Measurements from ENCODE around the gene HNRNPUL1.

Gene HNRNPUL1

DNA sequence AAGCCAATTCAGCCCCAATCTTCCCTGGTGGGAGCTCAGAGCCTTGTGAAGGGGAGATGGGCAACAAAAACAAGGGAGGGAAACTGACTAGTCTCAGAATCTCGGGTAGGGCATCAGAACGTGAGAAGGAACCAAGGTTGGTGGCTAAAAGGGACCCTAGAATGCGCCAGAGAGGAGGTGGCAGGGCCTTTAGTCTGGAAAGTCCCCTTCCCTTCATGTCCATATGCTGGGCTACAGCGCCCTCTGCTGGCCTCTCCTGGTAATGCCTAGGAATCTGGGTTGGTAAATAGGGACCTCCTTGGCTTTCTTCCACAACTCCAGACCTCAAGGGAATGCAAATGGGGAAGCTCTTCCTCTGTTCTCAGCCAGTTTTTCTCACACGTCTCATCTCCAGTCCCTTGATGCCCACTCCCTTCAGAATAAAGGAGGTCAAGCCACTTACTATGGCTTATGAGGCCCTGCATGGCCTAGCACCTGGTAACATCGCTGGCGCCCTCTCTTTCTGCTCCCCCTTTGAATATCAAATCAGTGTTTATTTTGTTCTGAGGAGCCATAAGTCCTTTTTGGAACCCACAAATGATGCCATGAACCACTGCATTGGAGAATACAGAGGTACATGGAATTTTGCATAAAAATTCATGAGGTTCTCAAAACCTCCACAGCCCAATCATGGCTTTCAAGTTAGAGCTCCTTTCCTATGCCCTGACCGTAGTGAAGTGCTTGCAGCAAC lies 44.4 kb downstream of the HNRNPUL1 start:
- H3K27me3 ChIP-seq = no peaks in the 10 kb centered on the region
- peaks cover 45 to 73% (median 56%) of the 10 kb centered on the region in 11 experiments for H3K36me3 ChIP-seq
- H3K4me3 ChIP-seq = peak overlapping the region in 8 of 10 experiments; percentile 68 to 83 (median 72); a peak in 9 of 20 replicates
- TF ChIP-seq Cebpa-rat (IDR thresholded peaks at IDR 0.05) = no peak
- H3K4me2 ChIP-seq = peak overlapping the region; percentile 79 to 98 (median 92)
- H3K27ac ChIP-seq = peak overlapping the region; percentile 86 to 97 (median 95)
- no peaks in the 10 kb centered on the region for H3K9me3 ChIP-seq (replicated peaks in 1 of 11)
- H3K9ac ChIP-seq = peak overlapping the region; percentile 87 to 97 (median 93)
- peaks cover 6 to 82% (median 61%) of the 10 kb centered on the region in 11 experiments; a peak in 21 of 22 replicates for H4K20me1 ChIP-seq
- H3K4me1 ChIP-seq = peaks cover 84 to 93% (median 90%) of the 10 kb centered on the region in 10 experiments

DNA sequence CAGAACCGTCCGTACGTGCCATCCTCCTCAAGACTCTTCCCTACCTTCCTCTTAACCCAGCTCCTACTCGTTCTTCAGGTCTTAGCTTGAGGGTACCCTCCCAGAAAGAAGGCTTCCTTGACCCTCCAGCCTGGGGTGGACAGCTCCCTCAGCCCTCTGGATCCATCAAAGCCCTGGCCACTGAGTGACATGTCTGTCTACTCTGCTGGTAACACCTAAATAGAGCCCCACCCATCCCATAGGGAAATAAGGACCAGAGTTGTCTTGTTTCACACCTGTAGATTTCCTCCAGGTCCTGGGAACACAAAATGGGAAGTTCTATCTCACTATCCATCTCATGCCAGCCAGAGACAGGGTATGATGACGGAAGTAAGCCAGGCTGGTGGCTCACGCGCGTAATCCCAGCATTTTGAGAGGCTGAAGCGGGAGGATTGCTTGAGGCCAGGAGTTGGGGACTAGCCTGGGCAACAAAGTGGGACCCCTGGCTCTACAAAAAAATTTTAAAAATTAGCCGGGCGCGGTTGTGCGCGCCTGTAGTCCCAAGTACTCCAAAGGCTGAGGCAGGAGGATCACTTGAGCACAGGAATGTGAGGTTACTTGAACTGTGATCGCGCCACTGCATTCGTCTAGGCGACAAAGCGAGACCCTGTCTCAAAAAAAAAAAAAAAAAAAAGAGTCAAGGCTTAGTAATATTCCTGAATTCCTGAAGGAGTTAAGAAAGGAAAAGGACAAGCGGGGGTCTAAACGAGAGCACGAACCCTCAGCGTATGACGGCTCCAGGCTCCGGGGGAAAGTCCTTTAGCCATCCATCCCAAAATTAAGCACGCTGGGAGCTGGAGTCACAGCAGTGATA lies 45.2 kb downstream of the HNRNPUL1 start:
- peaks cover 9 to 81% (median 61%) of the 10 kb centered on the region in 11 experiments; a peak in 21 of 22 replicates for H4K20me1 ChIP-seq
- no peak for TF ChIP-seq Cebpa-rat (IDR thresholded peaks at IDR 0.05)
- H3K27ac ChIP-seq = peak overlapping the region; percentile 86 to 97 (median 95)
- peak overlapping the region; percentile 87 to 97 (median 93) for H3K9ac ChIP-seq
- H3K4me2 ChIP-seq = peak overlapping the region; percentile 79 to 98 (median 92)
- peaks cover 45 to 73% (median 56%) of the 10 kb centered on the region in 11 experiments for H3K36me3 ChIP-seq
- H3K27me3 ChIP-seq = no peaks in the 10 kb centered on the region
- H3K9me3 ChIP-seq (replicated peaks in 1 of 11) = no peaks in the 10 kb centered on the region
- H3K4me1 ChIP-seq = peaks cover 80 to 90% (median 85%) of the 10 kb centered on the region in 10 experiments
- H3K4me3 ChIP-seq = peak overlapping the region; percentile 68 to 83 (median 72)

DNA sequence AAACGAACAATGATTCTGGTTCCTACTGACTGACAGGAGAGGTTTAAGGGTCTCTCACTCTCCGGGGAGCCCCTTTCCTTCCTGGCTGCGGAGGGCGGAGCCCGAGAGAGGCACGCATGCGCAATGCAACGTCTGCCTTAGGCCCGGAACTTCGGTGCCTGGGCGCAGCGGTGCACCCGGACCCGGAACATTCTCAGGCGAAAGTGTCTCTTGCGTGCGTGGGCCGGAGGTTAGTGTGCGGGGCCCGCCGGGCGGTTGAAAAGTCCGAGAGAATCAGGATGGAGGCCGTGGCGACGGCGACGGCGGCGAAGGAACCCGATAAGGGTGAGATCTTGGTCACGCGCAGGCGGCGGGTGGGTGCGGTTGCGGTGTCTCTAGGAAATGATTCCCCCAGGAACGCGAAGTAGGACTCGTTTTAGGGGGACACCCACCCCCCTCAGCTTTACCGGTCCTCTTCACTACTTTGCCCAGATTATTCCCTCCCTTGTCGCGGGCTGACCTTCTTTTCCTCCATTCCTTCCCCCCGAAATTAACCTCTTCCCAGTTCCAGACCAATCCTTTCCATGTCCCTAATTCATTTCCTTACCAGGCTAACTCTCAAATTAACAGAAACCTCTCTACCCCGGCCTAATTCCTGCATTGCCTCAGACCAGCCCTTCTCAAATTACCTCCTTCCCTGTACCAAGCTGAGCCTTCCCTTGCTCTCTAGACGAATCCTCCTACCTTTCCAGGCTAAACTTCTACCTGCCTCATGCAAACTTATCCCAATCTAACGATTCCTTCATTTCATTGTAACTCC lies 46.1 kb downstream of the HNRNPUL1 start, which contains the start of gene CCDC97:
Gene CCDC97, plus strand, starts transcription at position 140 of the 799 bp plus-strand sequence. Its CDS starts 139 bp downstream, at position 279.
- Histone ChIP-seq H3K36me3 (peaks cover 45 to 73% (median 56%) of the 10 kb centered on the region in 11 experiments), H3K4me2 (peak within 1 kb of the TSS; percentile 87 to 98 (median 94)), H3K4me3 (peak within 1 kb of the TSS; percentile 68 to 83 (median 72)), H3K9ac (peak within 1 kb of the TSS; percentile 87 to 97 (median 93)), H3K27ac (peak within 1 kb of the TSS; percentile 86 to 97 (median 95)), H4K20me1 (peaks cover 13 to 83% (median 61%) of the 10 kb centered on the region in 11 experiments; a peak in 21 of 22 replicates), H3K9me3 (replicated peaks in 1 of 11) (no peaks in the 10 kb centered on the region), H3K4me1 (peaks cover 72 to 82% (median 76%) of the 10 kb centered on the region in 10 experiments), H3K27me3 (no peaks in the 10 kb centered on the region)
- TF ChIP-seq Cebpa-rat (IDR thresholded peaks at IDR 0.05) = no peak

DNA sequence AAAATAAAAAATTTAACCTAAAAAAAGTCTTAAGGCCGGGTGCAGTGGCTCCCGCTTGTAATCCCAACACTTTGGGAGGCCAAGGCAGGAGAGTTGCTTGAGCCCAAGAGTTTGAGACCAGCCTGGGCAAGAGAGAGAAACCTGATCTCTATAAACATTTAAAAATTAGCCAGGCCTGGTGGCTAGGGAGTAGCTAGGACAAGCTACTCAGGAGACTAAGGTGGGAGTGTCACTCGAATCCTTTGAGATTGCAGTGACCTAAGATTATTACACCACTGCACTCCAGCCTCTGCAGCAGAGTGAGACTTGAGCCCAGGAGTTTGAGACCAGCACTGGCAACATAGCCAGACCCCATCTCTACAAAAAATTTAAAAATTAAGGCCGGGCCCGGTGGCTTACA lies 46.9 kb downstream of the HNRNPUL1 start:
- Histone ChIP-seq H3K27ac (peak overlapping the region in 10 of 11 experiments; percentile 86 to 97 (median 94); a peak in 18 of 22 replicates), H3K4me2 (peak overlapping the region; percentile 87 to 98 (median 94)), H3K9ac (peak overlapping the region; percentile 87 to 97 (median 93)), H4K20me1 (peaks cover 13 to 83% (median 61%) of the 10 kb centered on the region in 11 experiments; a peak in 21 of 22 replicates), H3K4me1 (peaks cover 65 to 73% (median 69%) of the 10 kb centered on the region in 10 experiments), H3K27me3 (no peaks in the 10 kb centered on the region), H3K4me3 (peak overlapping the region; percentile 68 to 83 (median 72)), H3K36me3 (peaks cover 44 to 73% (median 56%) of the 10 kb centered on the region in 11 experiments), H3K9me3 (replicated peaks in 1 of 11) (no peaks in the 10 kb centered on the region)
- no peak for TF ChIP-seq Cebpa-rat (IDR thresholded peaks at IDR 0.05)

GRCh38 chr19:41311613-41312012 lies 47.4 kb downstream of the HNRNPUL1 start:
- peak overlapping the region in 10 of 11 experiments; percentile 87 to 97 (median 94); a peak in 11 of 22 replicates for H3K9ac ChIP-seq
- peak overlapping the region; percentile 87 to 98 (median 94) for H3K4me2 ChIP-seq
- H4K20me1 ChIP-seq = peaks cover 13 to 83% (median 61%) of the 10 kb centered on the region in 11 experiments; a peak in 21 of 22 replicates
- H3K4me3 ChIP-seq = peak overlapping the region in 8 of 10 experiments; percentile 68 to 83 (median 72); a peak in 15 of 20 replicates
- H3K36me3 ChIP-seq = peaks cover 44 to 73% (median 56%) of the 10 kb centered on the region in 11 experiments
- H3K9me3 ChIP-seq (replicated peaks in 1 of 11) = no peaks in the 10 kb centered on the region
- peaks cover 60 to 68% (median 63%) of the 10 kb centered on the region in 10 experiments for H3K4me1 ChIP-seq
- no peak for TF ChIP-seq Cebpa-rat (IDR thresholded peaks at IDR 0.05)
- peak overlapping the region in 1 of 11 experiments; percentile 93; a peak in 1 of 22 replicates for H3K27ac ChIP-seq
- H3K27me3 ChIP-seq = no peaks in the 10 kb centered on the region

DNA sequence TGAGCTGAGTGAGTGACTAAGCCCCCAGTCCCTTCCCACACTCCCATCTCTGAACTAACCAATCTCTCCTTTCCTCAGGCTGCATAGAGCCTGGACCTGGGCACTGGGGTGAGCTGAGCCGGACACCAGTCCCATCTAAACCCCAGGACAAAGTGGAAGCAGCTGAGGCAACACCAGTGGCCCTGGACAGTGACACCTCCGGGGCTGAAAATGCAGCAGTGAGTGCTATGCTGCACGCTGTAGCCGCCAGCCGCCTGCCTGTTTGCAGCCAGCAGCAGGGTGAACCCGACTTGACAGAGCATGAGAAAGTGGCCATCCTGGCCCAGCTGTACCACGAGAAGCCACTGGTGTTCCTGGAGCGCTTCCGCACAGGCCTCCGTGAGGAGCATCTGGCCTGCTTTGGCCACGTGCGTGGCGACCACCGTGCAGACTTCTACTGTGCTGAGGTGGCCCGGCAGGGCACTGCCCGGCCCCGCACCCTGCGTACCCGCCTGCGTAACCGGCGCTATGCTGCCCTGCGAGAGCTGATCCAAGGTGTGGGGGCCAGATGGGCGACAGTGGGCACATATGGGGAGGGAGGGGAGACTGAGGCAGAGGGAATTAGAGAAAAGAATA lies 52.2 kb downstream of the HNRNPUL1 start:
- Histone ChIP-seq H4K20me1 (peaks cover 18 to 98% (median 86%) of the 10 kb centered on the region in 11 experiments; a peak in 21 of 22 replicates), H3K4me1 (peaks cover 27 to 46% (median 33%) of the 10 kb centered on the region in 10 experiments), H3K4me3 (no peak overlapping the region), H3K27ac (no peak overlapping the region), H3K9ac (no peak overlapping the region), H3K27me3 (no peaks in the 10 kb centered on the region), H3K4me2 (no peak overlapping the region), H3K9me3 (replicated peaks in 1 of 11) (no peaks in the 10 kb centered on the region), H3K36me3 (peaks cover 84 to 97% (median 93%) of the 10 kb centered on the region in 11 experiments)
- no peak for TF ChIP-seq Cebpa-rat (IDR thresholded peaks at IDR 0.05)

DNA sequence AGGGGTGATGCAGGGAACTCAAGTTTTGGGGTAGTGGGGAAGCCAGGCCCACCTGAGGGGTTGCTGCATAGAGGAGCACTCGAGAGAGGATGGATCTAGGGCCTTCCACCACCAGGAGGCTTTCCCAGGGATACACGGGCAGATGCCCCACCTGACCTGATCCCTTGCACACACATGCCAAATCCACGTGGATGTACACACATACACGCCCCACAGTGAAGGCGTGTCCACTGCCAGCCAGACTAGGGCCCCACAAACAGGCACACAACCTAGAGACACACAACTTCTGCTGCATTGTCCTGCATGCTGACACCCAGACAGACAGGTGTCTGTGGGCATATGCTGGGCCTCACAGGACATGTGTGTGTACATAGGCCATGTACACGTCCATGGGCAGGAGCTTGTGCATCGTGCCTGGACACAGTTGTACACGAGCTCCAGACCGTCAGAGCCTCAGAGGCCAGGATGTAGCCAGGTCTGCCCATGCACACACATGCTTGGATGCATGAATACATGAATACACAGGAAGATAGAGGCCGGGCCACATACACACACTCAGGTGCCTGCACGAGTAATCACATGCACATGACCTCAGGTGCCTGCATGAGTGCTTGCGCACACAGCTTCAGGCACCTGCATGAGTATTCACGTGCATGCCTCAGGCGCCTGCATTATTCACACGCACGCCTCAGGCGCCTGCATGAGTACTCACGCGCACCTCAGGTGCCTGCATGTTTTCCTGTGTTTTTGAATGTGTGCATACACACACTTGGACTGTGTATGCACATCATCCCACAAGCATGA lies 54.7 kb downstream of the HNRNPUL1 start:
- Histone ChIP-seq H3K36me3 (peaks cover 84 to 92% (median 91%) of the 10 kb centered on the region in 11 experiments), H3K4me2 (no peak overlapping the region)
- TF ChIP-seq Cebpa-rat (IDR thresholded peaks at IDR 0.05) = no peak

More for the DNA sequence above, 54.7 kb downstream of the HNRNPUL1 start:
- H3K27ac ChIP-seq = no peak overlapping the region
- no peaks in the 10 kb centered on the region for H3K9me3 ChIP-seq (replicated peaks in 1 of 11)
- H4K20me1 ChIP-seq = peaks cover 12 to 98% (median 70%) of the 10 kb centered on the region in 11 experiments; a peak in 21 of 22 replicates
- no peak overlapping the region for H3K9ac ChIP-seq
- H3K4me3 ChIP-seq = no peak overlapping the region
- H3K27me3 ChIP-seq = no peaks in the 10 kb centered on the region
- peaks cover 31 to 46% (median 34%) of the 10 kb centered on the region in 10 experiments for H3K4me1 ChIP-seq
